Fibroblast of lung (primary cell): ENCODE results near the gene TMEM51. TPM values are rescaled to one million over a fixed set of nuclear protein-coding genes. Genes with fewer than 3 reads are reported as not detected.

Source experiments
- DNase-seq, 2 donors: peaks; one replicate each; pipeline versions ENCODE4 v3.0.0 to v3.0.0-alpha.2; 2010; ENCODE audit warnings: low read depth in 2 of 2
- H2AFZ ChIP-seq: 2 replicates; pipeline ENCODE4 v1.5.1; 2012; ENCODE audit warnings: low read length, control low read depth, inconsistent platforms
- H3K27ac ChIP-seq: 2 replicates; pipeline ENCODE4 v1.5.1; 2011; ENCODE audit warnings: low read length, control low read depth; ENCODE audit not compliant: insufficient read depth
- H3K27me3 ChIP-seq: 2 replicates; pipeline ENCODE4 v1.5.1; 2011; ENCODE audit warnings: mild to moderate bottlenecking, low read length; ENCODE audit not compliant: control insufficient read depth, insufficient read depth
- H3K36me3 ChIP-seq: 2 replicates; pipeline ENCODE4 v1.5.1; 2011; ENCODE audit warnings: low read length; ENCODE audit not compliant: control insufficient read depth, insufficient read depth
- H3K4me1 ChIP-seq: 2 replicates; pipeline ENCODE4 v1.5.1; 2011; ENCODE audit warnings: low read length; ENCODE audit not compliant: control insufficient read depth, insufficient read depth; ENCODE audit errors: extremely low read depth
- H3K4me2 ChIP-seq: 2 replicates; pipeline ENCODE4 v1.5.1; 2011; ENCODE audit warnings: low read length, control low read depth; ENCODE audit not compliant: insufficient read depth; ENCODE audit errors: extremely low read depth
- H3K4me3 ChIP-seq, 4 experiments: fragments of 200-600 bp in 1 of 4; sonication (generic) in 1 of 4; replicated peaks in 1 of 4; 2 replicates each; pipeline ENCODE4 v1.5.1; 2011 to 2016; ENCODE audit warnings: low read length in 4 of 4, low read depth in 3 of 4, mild to moderate bottlenecking in 3 of 4, control low read depth in 2 of 4, inconsistent platforms in 1 of 4, mixed read lengths in 1 of 4; ENCODE audit not compliant: insufficient read depth in 1 of 4; ENCODE audit errors: control extremely low read depth in 1 of 4
- H3K79me2 ChIP-seq: 2 replicates; pipeline ENCODE4 v1.5.1; 2012; ENCODE audit warnings: mild to moderate bottlenecking, low read length, inconsistent platforms; ENCODE audit not compliant: control insufficient read depth, insufficient read depth
- H3K9ac ChIP-seq: 2 replicates; pipeline ENCODE4 v1.5.1; 2011; ENCODE audit warnings: mild to moderate bottlenecking, low read length, control low read depth; ENCODE audit not compliant: insufficient read depth
- H3K9me3 ChIP-seq: 2 replicates; pipeline ENCODE4 v1.5.1; 2012; ENCODE audit warnings: low read depth, low read length; ENCODE audit not compliant: control insufficient read depth, insufficient read depth
- H4K20me1 ChIP-seq: 2 replicates; pipeline ENCODE4 v1.5.1; 2011; ENCODE audit warnings: low read length; ENCODE audit not compliant: control insufficient read depth, insufficient read depth; ENCODE audit errors: extremely low read depth
- EZH2 ChIP-seq: IDR thresholded peaks from 2 replicates; pipeline ENCODE4 v1.5.1; 2012; ENCODE audit warnings: low read length, control low read depth, mild to moderate bottlenecking; ENCODE audit errors: missing control alignments
- polyA plus RNA-seq, 2 donors: library from polyadenylated mRNA; depleted of rRNA in 1 of 2; stranded (reverse) in 1 of 2; unstranded in 1 of 2; fragments of >200 nt; gene quantifications; 2 replicates each; pipeline ENCODE4 v1.2.1, GENCODE V29; 2011 to 2012; ENCODE audit warnings: missing spikeins in 1 of 2
- total RNA-seq: library from RNA; depleted of rRNA; stranded (reverse); fragments of >200 nt; gene quantifications from 2 replicates; pipeline ENCODE4 v1.2.1, GENCODE V29; 2014
- TF ChIP-seq, protein P1 (sequence below), 2 donors: IDR thresholded peaks in 1 of 2; conservative IDR thresholded peaks in 1 of 2; 1 replicate in 1 of 2; 2 replicates in 1 of 2; pipeline ENCODE4 v1.5.1; 2011 to 2012; ENCODE audit warnings: low read length in 2 of 2, control low read depth in 1 of 2, inconsistent platforms in 1 of 2, low read depth in 1 of 2, mild to moderate bottlenecking in 1 of 2

TMEM51 gene
- total and polyA plus RNA-seq, 2 donors (not counting 1 experiment from before 2014, with no cell fraction given), result 6.1 to 19.0 TPM

DNA sequence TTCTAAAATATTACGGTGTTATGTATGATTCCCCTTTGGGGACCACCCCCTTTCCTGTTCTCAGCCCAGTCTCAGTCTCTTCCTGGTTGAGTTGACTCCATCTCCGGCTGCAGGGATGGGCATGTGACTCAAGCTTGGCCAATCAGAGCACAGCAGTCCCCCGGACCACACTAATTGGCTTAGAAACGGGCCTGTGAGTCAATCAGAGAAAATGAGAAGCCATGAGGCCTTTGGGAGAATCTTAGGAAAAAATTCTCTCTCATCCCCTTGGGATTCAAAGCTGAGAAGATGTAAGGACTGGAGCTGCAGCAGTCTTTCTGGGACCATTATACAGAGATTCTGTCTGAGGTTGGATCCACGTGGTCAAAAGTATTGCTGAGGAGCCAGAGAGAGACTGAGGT, 82.8 kb downstream of the TMEM51 start:
- Histone ChIP-seq H3K9me3 (no peaks in the 10 kb centered on the region), H3K79me2 (no peaks in the 10 kb centered on the region), H4K20me1 (no peaks in the 10 kb centered on the region), H2AFZ (no peak overlapping the region), H3K27ac (no peak overlapping the region), H3K4me1 (no peaks in the 10 kb centered on the region), H3K4me3 (no peak overlapping the region), H3K27me3 (no peaks in the 10 kb centered on the region), H3K9ac (no peak overlapping the region), H3K4me2 (no peak overlapping the region), H3K36me3 (no peaks in the 10 kb centered on the region)
- no peak for DNase-seq
- no peak for TF ChIP-seq EZH2
- TF ChIP-seq, protein P1, sequence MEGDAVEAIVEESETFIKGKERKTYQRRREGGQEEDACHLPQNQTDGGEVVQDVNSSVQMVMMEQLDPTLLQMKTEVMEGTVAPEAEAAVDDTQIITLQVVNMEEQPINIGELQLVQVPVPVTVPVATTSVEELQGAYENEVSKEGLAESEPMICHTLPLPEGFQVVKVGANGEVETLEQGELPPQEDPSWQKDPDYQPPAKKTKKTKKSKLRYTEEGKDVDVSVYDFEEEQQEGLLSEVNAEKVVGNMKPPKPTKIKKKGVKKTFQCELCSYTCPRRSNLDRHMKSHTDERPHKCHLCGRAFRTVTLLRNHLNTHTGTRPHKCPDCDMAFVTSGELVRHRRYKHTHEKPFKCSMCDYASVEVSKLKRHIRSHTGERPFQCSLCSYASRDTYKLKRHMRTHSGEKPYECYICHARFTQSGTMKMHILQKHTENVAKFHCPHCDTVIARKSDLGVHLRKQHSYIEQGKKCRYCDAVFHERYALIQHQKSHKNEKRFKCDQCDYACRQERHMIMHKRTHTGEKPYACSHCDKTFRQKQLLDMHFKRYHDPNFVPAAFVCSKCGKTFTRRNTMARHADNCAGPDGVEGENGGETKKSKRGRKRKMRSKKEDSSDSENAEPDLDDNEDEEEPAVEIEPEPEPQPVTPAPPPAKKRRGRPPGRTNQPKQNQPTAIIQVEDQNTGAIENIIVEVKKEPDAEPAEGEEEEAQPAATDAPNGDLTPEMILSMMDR (conservative IDR thresholded peaks at IDR 0.05 in 1 of 2, IDR thresholded peaks at IDR 0.05 in 1 of 2; ENCODE audit: low read depth in 1 of 2, low read length in 2 of 2), result no peak

DNA sequence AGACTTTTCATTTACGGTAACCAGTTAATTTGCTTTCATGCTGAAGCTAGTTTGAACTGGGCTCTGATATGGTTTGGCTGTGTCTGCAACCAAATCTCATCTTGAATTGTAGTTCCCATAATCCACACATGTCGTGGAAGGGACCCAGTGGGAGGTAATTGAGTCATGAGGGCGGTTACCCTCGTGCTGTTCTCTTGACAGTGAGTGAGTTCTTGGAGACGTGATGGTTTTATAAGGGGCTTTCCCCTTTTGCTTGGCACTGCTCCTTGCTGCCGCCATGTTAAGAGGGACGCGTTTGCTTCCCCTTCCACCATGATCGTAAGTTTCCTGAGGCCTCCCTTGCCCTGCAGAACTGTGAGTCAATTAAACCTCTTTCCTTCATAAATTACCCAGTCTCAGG, 83.2 kb downstream of the TMEM51 start:
- H2AFZ ChIP-seq, result no peak overlapping the region
- no peak for DNase-seq
- H4K20me1 ChIP-seq, result no peaks in the 10 kb centered on the region
- no peaks in the 10 kb centered on the region for H3K4me1 ChIP-seq
- no peak overlapping the region for H3K4me3 ChIP-seq
- H3K79me2 ChIP-seq, result no peaks in the 10 kb centered on the region
- H3K27me3 ChIP-seq, result no peaks in the 10 kb centered on the region
- H3K9ac ChIP-seq, result no peak overlapping the region
- TF ChIP-seq, protein P1 (conservative IDR thresholded peaks at IDR 0.05 in 1 of 2, IDR thresholded peaks at IDR 0.05 in 1 of 2; ENCODE audit: low read depth in 1 of 2, low read length in 2 of 2), result no peak
- TF ChIP-seq EZH2, result no peak
- H3K4me2 ChIP-seq, result no peak overlapping the region
- no peaks in the 10 kb centered on the region for H3K9me3 ChIP-seq
- H3K36me3 ChIP-seq, result no peaks in the 10 kb centered on the region
- no peak overlapping the region for H3K27ac ChIP-seq

DNA sequence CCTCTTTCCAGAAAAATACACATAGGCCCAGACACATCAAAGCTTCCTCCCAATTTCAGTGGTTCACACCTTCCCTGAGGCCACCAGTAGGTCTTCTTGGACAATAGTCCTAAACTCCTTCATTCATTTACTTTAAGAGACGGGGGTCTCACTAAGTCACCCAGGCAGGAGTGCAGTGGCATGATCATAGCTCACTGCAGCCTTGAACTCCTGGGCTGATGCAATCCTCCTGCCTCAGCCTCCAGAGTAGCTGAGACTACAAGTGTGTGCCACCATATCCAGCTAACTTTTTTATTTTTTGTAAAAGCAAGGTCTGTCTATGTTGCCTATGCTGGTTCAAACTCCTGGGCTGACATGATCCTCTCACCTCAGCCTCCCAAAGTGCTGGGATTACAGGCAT, 85.2 kb downstream of the TMEM51 start:
- Histone ChIP-seq H3K36me3 (no peaks in the 10 kb centered on the region), H3K4me1 (no peaks in the 10 kb centered on the region), H3K4me2 (no peak overlapping the region)

More for the DNA sequence above, 85.2 kb downstream of the TMEM51 start:
- H2AFZ ChIP-seq, result no peak overlapping the region
- no peaks in the 10 kb centered on the region for H4K20me1 ChIP-seq
- peaks cover 2% of the 10 kb centered on the region for H3K27me3 ChIP-seq
- no peak for TF ChIP-seq EZH2
- TF ChIP-seq, protein P1 (conservative IDR thresholded peaks at IDR 0.05 in 1 of 2, IDR thresholded peaks at IDR 0.05 in 1 of 2; ENCODE audit: low read depth in 1 of 2, low read length in 2 of 2), result no peak
- no peak for DNase-seq
- H3K79me2 ChIP-seq, result no peaks in the 10 kb centered on the region
- H3K9ac ChIP-seq, result no peak overlapping the region
- no peak overlapping the region for H3K4me3 ChIP-seq
- H3K27ac ChIP-seq, result no peak overlapping the region
- no peaks in the 10 kb centered on the region for H3K9me3 ChIP-seq
